ENCODE measurements around the gene ANKRD39. TPM values are rescaled to one million over a fixed set of nuclear protein-coding genes. Genes with fewer than 3 reads are reported as not detected.

Gene ANKRD39
- total and polyA plus RNA-seq, 9 of the 15 experiments (the other 6 are each of a cell fraction or from before 2014, with no cell fraction given): 8.2 to 33.1 (median 23.8) TPM

DNA sequence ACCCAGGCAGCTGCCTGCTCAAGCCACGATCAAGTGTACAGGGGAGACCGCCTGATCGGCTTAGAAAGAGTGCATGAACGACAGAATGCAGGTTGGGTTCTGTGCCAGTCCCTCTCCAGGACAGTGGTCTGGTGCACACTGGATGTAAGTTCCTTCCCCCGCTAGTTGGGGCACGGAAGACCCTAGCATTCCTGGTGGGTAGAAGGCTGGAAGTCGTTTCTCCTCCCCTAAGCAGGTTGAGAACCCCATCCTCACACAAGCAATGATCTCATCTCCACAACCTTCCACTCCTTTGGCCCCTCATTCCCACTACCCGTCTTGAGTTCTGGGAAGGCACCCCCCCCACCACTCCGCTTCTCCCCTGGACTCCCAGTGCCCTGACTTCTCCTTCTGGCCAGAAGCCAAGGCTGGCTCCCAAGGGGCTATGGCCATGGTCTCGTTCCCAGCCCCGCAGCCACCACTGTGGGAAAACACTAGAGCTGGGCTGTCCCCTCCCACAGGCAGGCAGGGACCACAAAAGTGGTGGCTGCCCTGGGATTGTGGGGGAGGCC lies 1.4 kb upstream of the ANKRD39 start (continued):
- TF ChIP-seq, protein P1, sequence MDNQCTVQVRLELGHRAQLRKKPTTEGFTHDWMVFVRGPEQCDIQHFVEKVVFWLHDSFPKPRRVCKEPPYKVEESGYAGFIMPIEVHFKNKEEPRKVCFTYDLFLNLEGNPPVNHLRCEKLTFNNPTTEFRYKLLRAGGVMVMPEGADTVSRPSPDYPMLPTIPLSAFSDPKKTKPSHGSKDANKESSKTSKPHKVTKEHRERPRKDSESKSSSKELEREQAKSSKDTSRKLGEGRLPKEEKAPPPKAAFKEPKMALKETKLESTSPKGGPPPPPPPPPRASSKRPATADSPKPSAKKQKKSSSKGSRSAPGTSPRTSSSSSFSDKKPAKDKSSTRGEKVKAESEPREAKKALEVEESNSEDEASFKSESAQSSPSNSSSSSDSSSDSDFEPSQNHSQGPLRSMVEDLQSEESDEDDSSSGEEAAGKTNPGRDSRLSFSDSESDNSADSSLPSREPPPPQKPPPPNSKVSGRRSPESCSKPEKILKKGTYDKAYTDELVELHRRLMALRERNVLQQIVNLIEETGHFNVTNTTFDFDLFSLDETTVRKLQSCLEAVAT (IDR thresholded peaks at IDR 0.05): peak in 1 of 2 experiments; percentile 65; a peak in 2 of 4 replicates
- peak; percentile 7; the same call in 1 of the 2 replicates for TF ChIP-seq MYNN (IDR thresholded peaks at IDR 0.05)
- TF ChIP-seq MYNN (CRISPR knock-in tag; IDR thresholded peaks at IDR 0.05): no peak
- TF ChIP-seq, protein P2, sequence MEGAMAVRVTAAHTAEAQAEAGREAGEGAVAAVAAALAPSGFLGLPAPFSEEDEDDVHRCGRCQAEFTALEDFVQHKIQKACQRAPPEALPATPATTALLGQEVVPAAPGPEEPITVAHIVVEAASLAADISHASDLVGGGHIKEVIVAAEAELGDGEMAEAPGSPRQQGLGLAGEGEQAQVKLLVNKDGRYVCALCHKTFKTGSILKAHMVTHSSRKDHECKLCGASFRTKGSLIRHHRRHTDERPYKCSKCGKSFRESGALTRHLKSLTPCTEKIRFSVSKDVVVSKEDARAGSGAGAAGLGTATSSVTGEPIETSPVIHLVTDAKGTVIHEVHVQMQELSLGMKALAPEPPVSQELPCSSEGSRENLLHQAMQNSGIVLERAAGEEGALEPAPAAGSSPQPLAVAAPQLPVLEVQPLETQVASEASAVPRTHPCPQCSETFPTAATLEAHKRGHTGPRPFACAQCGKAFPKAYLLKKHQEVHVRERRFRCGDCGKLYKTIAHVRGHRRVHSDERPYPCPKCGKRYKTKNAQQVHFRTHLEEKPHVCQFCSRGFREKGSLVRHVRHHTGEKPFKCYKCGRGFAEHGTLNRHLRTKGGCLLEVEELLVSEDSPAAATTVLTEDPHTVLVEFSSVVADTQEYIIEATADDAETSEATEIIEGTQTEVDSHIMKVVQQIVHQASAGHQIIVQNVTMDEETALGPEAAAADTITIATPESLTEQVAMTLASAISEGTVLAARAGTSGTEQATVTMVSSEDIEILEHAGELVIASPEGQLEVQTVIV (CRISPR knock-in tag; IDR thresholded peaks at IDR 0.05; ENCODE audit: borderline replicate concordance): 0 out of 2 replicates have a peak, but pooled peaks have one; percentile 14
- TF ChIP-seq, protein P3, sequence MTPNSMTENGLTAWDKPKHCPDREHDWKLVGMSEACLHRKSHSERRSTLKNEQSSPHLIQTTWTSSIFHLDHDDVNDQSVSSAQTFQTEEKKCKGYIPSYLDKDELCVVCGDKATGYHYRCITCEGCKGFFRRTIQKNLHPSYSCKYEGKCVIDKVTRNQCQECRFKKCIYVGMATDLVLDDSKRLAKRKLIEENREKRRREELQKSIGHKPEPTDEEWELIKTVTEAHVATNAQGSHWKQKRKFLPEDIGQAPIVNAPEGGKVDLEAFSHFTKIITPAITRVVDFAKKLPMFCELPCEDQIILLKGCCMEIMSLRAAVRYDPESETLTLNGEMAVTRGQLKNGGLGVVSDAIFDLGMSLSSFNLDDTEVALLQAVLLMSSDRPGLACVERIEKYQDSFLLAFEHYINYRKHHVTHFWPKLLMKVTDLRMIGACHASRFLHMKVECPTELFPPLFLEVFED (CRISPR knock-in tag; conservative IDR thresholded peaks at IDR 0.05): peak; percentile 67; the same call in 1 of the 2 replicates
- peak; percentile 55; the same call in 1 of the 2 replicates for TF ChIP-seq SUPT5H (IDR thresholded peaks at IDR 0.05)
- TF ChIP-seq, protein P4, sequence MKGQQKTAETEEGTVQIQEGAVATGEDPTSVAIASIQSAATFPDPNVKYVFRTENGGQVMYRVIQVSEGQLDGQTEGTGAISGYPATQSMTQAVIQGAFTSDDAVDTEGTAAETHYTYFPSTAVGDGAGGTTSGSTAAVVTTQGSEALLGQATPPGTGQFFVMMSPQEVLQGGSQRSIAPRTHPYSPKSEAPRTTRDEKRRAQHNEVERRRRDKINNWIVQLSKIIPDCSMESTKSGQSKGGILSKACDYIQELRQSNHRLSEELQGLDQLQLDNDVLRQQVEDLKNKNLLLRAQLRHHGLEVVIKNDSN (CRISPR knock-in tag; IDR thresholded peaks at IDR 0.05): 0 out of 2 replicates have a peak, but pooled peaks have one; percentile 3
- TF ChIP-seq CCNT2 (IDR thresholded peaks at IDR 0.05; ENCODE audit: borderline replicate concordance, extremely low read depth, insufficient read length, low read depth, low read length): peak; percentile 5
- TF ChIP-seq, protein P5, sequence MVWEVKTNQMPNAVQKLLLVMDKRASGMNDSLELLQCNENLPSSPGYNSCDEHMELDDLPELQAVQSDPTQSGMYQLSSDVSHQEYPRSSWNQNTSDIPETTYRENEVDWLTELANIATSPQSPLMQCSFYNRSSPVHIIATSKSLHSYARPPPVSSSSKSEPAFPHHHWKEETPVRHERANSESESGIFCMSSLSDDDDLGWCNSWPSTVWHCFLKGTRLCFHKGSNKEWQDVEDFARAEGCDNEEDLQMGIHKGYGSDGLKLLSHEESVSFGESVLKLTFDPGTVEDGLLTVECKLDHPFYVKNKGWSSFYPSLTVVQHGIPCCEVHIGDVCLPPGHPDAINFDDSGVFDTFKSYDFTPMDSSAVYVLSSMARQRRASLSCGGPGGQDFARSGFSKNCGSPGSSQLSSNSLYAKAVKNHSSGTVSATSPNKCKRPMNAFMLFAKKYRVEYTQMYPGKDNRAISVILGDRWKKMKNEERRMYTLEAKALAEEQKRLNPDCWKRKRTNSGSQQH (CRISPR knock-in tag; IDR thresholded peaks at IDR 0.05): peak; percentile 38; the same call in 1 of the 2 replicates
- peak; percentile 92 for TF ChIP-seq ZNF75A (CRISPR knock-in tag; IDR thresholded peaks at IDR 0.05)
- peak; percentile 94 for TF ChIP-seq NFIC (IDR thresholded peaks at IDR 0.05)
- TF ChIP-seq, protein P6, sequence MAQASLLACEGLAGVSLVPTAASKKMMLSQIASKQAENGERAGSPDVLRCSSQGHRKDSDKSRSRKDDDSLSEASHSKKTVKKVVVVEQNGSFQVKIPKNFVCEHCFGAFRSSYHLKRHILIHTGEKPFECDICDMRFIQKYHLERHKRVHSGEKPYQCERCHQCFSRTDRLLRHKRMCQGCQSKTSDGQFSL (CRISPR knock-in tag; IDR thresholded peaks at IDR 0.05): peak; percentile 93
- TF ChIP-seq, protein P6 (tag; IDR thresholded peaks at IDR 0.05): no peak
- TF ChIP-seq, protein P7, sequence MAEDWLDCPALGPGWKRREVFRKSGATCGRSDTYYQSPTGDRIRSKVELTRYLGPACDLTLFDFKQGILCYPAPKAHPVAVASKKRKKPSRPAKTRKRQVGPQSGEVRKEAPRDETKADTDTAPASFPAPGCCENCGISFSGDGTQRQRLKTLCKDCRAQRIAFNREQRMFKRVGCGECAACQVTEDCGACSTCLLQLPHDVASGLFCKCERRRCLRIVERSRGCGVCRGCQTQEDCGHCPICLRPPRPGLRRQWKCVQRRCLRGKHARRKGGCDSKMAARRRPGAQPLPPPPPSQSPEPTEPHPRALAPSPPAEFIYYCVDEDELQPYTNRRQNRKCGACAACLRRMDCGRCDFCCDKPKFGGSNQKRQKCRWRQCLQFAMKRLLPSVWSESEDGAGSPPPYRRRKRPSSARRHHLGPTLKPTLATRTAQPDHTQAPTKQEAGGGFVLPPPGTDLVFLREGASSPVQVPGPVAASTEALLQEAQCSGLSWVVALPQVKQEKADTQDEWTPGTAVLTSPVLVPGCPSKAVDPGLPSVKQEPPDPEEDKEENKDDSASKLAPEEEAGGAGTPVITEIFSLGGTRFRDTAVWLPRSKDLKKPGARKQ (CRISPR knock-in tag; IDR thresholded peaks at IDR 0.05): 0 out of 2 replicates have a peak, but pooled peaks have one; percentile 61
- TF ChIP-seq ETS2 (tag; IDR thresholded peaks at IDR 0.05; ENCODE audit: borderline replicate concordance, poor library complexity, severe bottlenecking): no peak

Data from K562 (cell line).